ENCODE results near the gene MGAT5B.

GRCh38 chr17:76955191-76955590 lies 87.0 kb downstream of the MGAT5B start:
- TF ChIP-seq CTCF (IDR thresholded peaks at IDR 0.05) (no peak), EP300 (IDR thresholded peaks at IDR 0.05) (no peak), POLR2A (IDR thresholded peaks at IDR 0.05) (no peak), POLR2AphosphoS5 (IDR thresholded peaks at IDR 0.05) (no peak)

All from sigmoid colon (tissue), 4 donors.